Smooth muscle cell (in vitro differentiated cells): ENCODE measurements around the gene STAT5B. TPM values are rescaled to one million over a fixed set of nuclear protein-coding genes. Genes with fewer than 3 reads are reported as not detected.
A peak's percentile ranks its signal among the peaks of the same experiment; 100 is the strongest.

Source experiments
- DNase-seq: peaks from one replicate; lab custom pipeline; 2025; ENCODE audit not compliant: unreplicated experiment; lab: John Stamatoyannopoulos, UW
- H2AFZ ChIP-seq: fragments of 200-600 bp; sonication (generic); 2 replicates; pipeline ENCODE4 v1.6.0; 2016; ENCODE audit warnings: antibody characterized with exemption, low read depth, mild to moderate bottlenecking
- H3F3A ChIP-seq: fragments of 200-600 bp; sonication (generic); 2 replicates; pipeline ENCODE4 v1.6.0; 2017; ENCODE audit warnings: antibody characterized with exemption, low read depth
- H3K27ac ChIP-seq: fragments of 200-600 bp; sonication (generic); 2 replicates; pipeline ENCODE4 v1.5.1; 2016; ENCODE audit warnings: low read depth, mild to moderate bottlenecking
- H3K27me3 ChIP-seq: fragments of 200-600 bp; sonication (generic); 2 replicates; pipeline ENCODE4 v1.6.1; 2016; ENCODE audit warnings: low read depth, mild to moderate bottlenecking
- H3K36me3 ChIP-seq: fragments of 200-600 bp; sonication (generic); 2 replicates; pipeline ENCODE4 v1.5.1; 2016; ENCODE audit warnings: low read depth
- H3K4me1 ChIP-seq: fragments of 200-600 bp; sonication (generic); 2 replicates; pipeline ENCODE4 v1.5.1; 2016; ENCODE audit warnings: low read depth
- H3K4me2 ChIP-seq: fragments of 200-600 bp; sonication (generic); 2 replicates; pipeline ENCODE4 v1.6.0; 2016; ENCODE audit warnings: mild to moderate bottlenecking
- H3K4me3 ChIP-seq: fragments of 200-600 bp; sonication (generic); 2 replicates; pipeline ENCODE4 v1.5.1; 2016; ENCODE audit warnings: mild to moderate bottlenecking
- H3K79me2 ChIP-seq: fragments of 200-600 bp; sonication (generic); 2 replicates; pipeline ENCODE4 v1.6.0; 2016; ENCODE audit warnings: low read depth, mild to moderate bottlenecking
- H3K9ac ChIP-seq: fragments of 200-600 bp; sonication (generic); 2 replicates; pipeline ENCODE4 v1.6.0; 2016; ENCODE audit warnings: low read depth
- H3K9me3 ChIP-seq: fragments of 200-600 bp; sonication (generic); replicated peaks from 2 replicates; pipeline ENCODE4 v1.5.1; 2016; ENCODE audit warnings: low read depth
- H4K20me1 ChIP-seq: fragments of 200-600 bp; sonication (generic); 2 replicates; pipeline ENCODE4 v1.6.0; 2016; ENCODE audit warnings: low read depth
- WGBS: methylation state at CpG from one replicate; pipeline ENCODE4 v1.1.7; 2016; ENCODE audit warnings: low lambda C conversion rate; 5-methylcytosine and 5-hydroxymethylcytosine counted together
- polyA plus RNA-seq: library from polyadenylated mRNA; unstranded; fragments of >200 nt; fragmentation: Nextera tagmentation; extraction: Ambion mirVana; gene quantifications from 2 replicates; pipeline ENCODE4 v1.2.1, GENCODE V29; 2016
- total RNA-seq: library from RNA; depleted of rRNA; stranded (reverse); fragments of >200 nt; gene quantifications from 2 replicates; pipeline ENCODE4 v1.2.3, GENCODE V29; 2014
- TF ChIP-seq, protein P1 (sequence below): fragments of 200-600 bp; sonication (generic); IDR thresholded peaks from 2 replicates; pipeline ENCODE4 v1.5.1; 2017; ENCODE audit warnings: borderline replicate concordance, mild to moderate bottlenecking, antibody characterized with exemption; ENCODE audit not compliant: insufficient read depth, poor library complexity, severe bottlenecking

The STAT5B gene
- total and polyA plus RNA-seq, 2 experiments from 2014 or later = 10.7 to 12.4 TPM

DNA sequence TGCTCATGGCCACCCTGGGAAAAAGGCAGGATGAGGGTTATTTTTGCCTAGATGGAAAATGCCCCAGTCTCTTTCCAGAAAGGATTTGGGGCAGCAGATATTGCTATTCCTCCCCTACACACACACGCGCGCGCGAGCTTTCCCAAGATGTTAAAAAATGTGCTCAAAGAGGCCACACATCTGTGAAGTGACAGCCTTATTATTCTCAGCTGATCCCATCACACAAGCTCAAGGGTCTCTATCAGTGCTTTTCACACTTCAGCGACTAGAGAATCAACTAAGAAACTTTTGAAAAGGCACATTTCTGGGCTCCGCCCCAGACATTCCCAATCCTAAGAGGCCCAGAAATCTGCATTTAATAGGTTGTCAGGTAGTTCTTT is 115.7 kb downstream of the STAT5B start:
- no peaks in the 10 kb centered on the region for H3K36me3 ChIP-seq
- no peak overlapping the region for H3K4me2 ChIP-seq
- H3K9ac ChIP-seq = no peak overlapping the region
- no peaks in the 10 kb centered on the region for H3K4me1 ChIP-seq
- H3K79me2 ChIP-seq = no peaks in the 10 kb centered on the region
- no peaks in the 10 kb centered on the region for H3K9me3 ChIP-seq
- 97% methylated on average over 7 of the region's 7 CpGs for WGBS
- H3K4me3 ChIP-seq = no peak overlapping the region
- no peak overlapping the region for H2AFZ ChIP-seq
- no peaks in the 10 kb centered on the region for H4K20me1 ChIP-seq
- no peak overlapping the region for H3K27ac ChIP-seq
- no peaks in the 10 kb centered on the region for H3F3A ChIP-seq
- TF ChIP-seq, protein P1, sequence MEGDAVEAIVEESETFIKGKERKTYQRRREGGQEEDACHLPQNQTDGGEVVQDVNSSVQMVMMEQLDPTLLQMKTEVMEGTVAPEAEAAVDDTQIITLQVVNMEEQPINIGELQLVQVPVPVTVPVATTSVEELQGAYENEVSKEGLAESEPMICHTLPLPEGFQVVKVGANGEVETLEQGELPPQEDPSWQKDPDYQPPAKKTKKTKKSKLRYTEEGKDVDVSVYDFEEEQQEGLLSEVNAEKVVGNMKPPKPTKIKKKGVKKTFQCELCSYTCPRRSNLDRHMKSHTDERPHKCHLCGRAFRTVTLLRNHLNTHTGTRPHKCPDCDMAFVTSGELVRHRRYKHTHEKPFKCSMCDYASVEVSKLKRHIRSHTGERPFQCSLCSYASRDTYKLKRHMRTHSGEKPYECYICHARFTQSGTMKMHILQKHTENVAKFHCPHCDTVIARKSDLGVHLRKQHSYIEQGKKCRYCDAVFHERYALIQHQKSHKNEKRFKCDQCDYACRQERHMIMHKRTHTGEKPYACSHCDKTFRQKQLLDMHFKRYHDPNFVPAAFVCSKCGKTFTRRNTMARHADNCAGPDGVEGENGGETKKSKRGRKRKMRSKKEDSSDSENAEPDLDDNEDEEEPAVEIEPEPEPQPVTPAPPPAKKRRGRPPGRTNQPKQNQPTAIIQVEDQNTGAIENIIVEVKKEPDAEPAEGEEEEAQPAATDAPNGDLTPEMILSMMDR = no peak
- no peak for DNase-seq
- H3K27me3 ChIP-seq = no peaks in the 10 kb centered on the region

DNA sequence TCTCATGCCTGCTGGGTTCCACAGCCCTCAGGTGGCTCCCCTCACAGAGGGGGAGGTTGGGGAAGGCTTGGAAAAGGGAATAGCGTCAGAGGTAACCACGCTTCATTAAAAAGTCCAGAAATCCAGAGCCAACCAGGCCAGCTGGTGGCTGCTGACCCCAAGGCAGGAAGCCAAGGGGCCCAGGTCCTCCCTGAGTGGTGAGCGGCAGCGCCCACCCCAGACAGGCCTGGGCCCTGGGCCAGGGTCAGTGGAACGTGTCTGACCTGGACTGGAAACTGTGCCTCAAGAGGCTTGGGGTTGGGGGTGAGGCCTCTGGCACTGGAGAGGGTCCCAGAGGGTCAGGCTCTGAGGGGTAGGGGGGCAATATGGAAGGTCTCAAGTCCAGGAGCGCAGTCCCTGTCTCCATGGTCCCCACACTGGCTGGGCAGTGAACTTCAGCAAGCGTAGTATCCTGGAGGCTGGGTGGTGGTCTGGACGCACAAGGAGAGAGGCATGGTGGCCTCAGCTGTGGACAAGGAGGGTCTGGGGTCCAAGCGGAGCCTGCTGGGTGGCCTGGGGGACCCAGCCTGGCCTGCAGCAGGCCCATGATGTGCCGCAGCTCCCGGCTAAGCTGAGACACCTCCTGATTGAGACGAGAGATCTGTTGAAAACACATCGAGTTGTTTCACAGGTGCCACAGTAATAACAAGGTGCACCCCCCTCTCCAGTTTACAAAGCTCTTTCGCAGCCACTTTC is 116.2 kb downstream of the STAT5B start:
- Histone ChIP-seq H2AFZ (no peak overlapping the region), H3K27ac (no peak overlapping the region), H3K4me3 (no peak overlapping the region), H3K79me2 (no peaks in the 10 kb centered on the region), H3K4me2 (no peak overlapping the region), H3K27me3 (no peaks in the 10 kb centered on the region), H3F3A (no peaks in the 10 kb centered on the region), H3K9me3 (no peaks in the 10 kb centered on the region), H4K20me1 (no peaks in the 10 kb centered on the region), H3K36me3 (no peaks in the 10 kb centered on the region), H3K4me1 (no peaks in the 10 kb centered on the region), H3K9ac (no peak overlapping the region)
- 97% methylated on average over 14 of the region's 14 CpGs for WGBS
- DNase-seq = no peak
- TF ChIP-seq, protein P1 = no peak

DNA sequence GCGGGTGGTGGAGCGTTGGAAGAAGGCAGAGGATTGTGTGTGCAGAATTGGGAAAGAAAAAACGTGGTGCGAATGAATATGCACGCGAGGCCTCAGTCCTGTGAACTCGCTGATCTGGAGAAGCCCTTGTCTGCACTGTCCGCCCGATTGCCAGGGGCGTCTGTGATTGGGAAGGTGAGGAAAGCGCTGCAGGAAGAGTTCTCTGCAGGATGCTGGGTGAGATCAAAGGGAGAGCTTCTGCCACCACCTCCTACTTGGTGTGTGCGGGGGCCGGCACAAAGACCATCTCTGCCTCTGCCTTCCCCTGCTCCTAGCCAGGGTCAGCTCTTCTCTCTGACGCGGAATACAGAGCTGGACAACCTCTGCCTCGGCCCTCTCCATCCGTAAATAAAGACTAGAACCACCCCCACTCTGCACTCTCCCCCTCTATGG is 120.6 kb downstream of the STAT5B start:
- Histone ChIP-seq H3K9ac (peak overlapping the region; percentile 80), H3K4me3 (peak overlapping the region; percentile 86), H3K27me3 (no peaks in the 10 kb centered on the region)

More for the DNA sequence above, 120.6 kb downstream of the STAT5B start:
- Histone ChIP-seq H3F3A (no peaks in the 10 kb centered on the region), H2AFZ (peak overlapping the region; percentile 82), H3K36me3 (no peaks in the 10 kb centered on the region), H4K20me1 (peaks cover 35% of the 10 kb centered on the region), H3K4me2 (peak overlapping the region; percentile 86), H3K4me1 (peaks cover 6% of the 10 kb centered on the region), H3K27ac (peak overlapping the region; percentile 54), H3K9me3 (no peaks in the 10 kb centered on the region), H3K79me2 (peaks cover 41% of the 10 kb centered on the region)
- DNase-seq = no peak
- WGBS = 16% methylated on average over 17 of the region's 17 CpGs
- TF ChIP-seq, protein P1 = no peak
